GM21717 (cell line): ENCODE results near the gene BTBD10.
A peak's percentile ranks its signal among the peaks of the same experiment; 100 is the strongest.

Source experiments
- ATAC-seq: cut with Tn5 transposase; IDR thresholded peaks from one replicate; pipeline ENCODE4 v1.9.1; 2021; ENCODE audit warnings: mild to moderate bottlenecking, moderate library complexity; ENCODE audit not compliant: unreplicated experiment

Gene BTBD10

GRCh38 chr11:13376402-13376801 is 86.6 kb downstream of the BTBD10 start:
- ATAC-seq: no peak

- no peak for ATAC-seq
Observed at GRCh38 chr11:13375798-13376197, 87.2 kb downstream of the BTBD10 start.

GRCh38 chr11:13373216-13373615 is 89.8 kb downstream of the BTBD10 start:
- no peak for ATAC-seq

- no peak for ATAC-seq
Observed at GRCh38 chr11:13368041-13368446, 95.0 kb downstream of the BTBD10 start.

- ATAC-seq: no peak
Observed at GRCh38 chr11:13367115-13367514, 95.9 kb downstream of the BTBD10 start.

- ATAC-seq: no peak
Observed at GRCh38 chr11:13366266-13367026, 96.6 kb downstream of the BTBD10 start.

- ATAC-seq: no peak
Observed at GRCh38 chr11:13364388-13364787, 98.6 kb downstream of the BTBD10 start.

GRCh38 chr11:13362596-13363109 is 100.4 kb downstream of the BTBD10 start:
- no peak for ATAC-seq

GRCh38 chr11:13358596-13359270 is 104.3 kb downstream of the BTBD10 start:
- ATAC-seq: no peak

- no peak for ATAC-seq
Observed at GRCh38 chr11:13357232-13357631, 105.8 kb downstream of the BTBD10 start.

GRCh38 chr11:13355191-13355590 is 107.8 kb downstream of the BTBD10 start:
- ATAC-seq: no peak

- no peak for ATAC-seq
Observed at GRCh38 chr11:13354335-13354734, 108.7 kb downstream of the BTBD10 start.

GRCh38 chr11:13352711-13353110 is 110.3 kb downstream of the BTBD10 start:
- ATAC-seq: no peak

- ATAC-seq: no peak
Observed at GRCh38 chr11:13349581-13349980, 113.4 kb downstream of the BTBD10 start.

GRCh38 chr11:13349046-13349445 is 114.0 kb downstream of the BTBD10 start:
- no peak for ATAC-seq

GRCh38 chr11:13348305-13348704 is 114.7 kb downstream of the BTBD10 start:
- ATAC-seq: no peak

- ATAC-seq: no peak
Observed at GRCh38 chr11:13347901-13348300, 115.1 kb downstream of the BTBD10 start.

- ATAC-seq: no peak
Observed at GRCh38 chr11:13346470-13346869, 116.6 kb downstream of the BTBD10 start.

GRCh38 chr11:13344818-13345217 is 118.2 kb downstream of the BTBD10 start:
- ATAC-seq: no peak

- ATAC-seq: peak; percentile 37
Observed at GRCh38 chr11:13343931-13344717, 118.9 kb downstream of the BTBD10 start.

- no peak for ATAC-seq
Observed at GRCh38 chr11:13343067-13343466, 120.0 kb downstream of the BTBD10 start.
